NCI-H526 treated with DMSO at 0.1 percent for 48 hours (cell line): ENCODE results near the gene AEN.

ENCODE experiments used
- DNase-seq: peaks from one replicate; lab custom pipeline; 2025; lab: John Stamatoyannopoulos, UW

Gene AEN

GRCh38 chr15:88620995-88621772 is at the start of gene AEN:
Gene AEN (plus strand): TSS chr15:88621340. CDS start chr15:88626210, 4,870 bp downstream.
- peak; percentile 91 for DNase-seq

GRCh38 chr15:88571852-88572259 is 49.3 kb upstream of the AEN start:
- no peak for DNase-seq

GRCh38 chr15:88574077-88574476 is 47.1 kb upstream of the AEN start:
- no peak for DNase-seq

- DNase-seq: no peak
Observed at GRCh38 chr15:88574655-88575054, 46.5 kb upstream of the AEN start.

GRCh38 chr15:88579322-88579721 is 41.8 kb upstream of the AEN start:
- DNase-seq: no peak

- no peak for DNase-seq
Observed at GRCh38 chr15:88580532-88580931, 40.6 kb upstream of the AEN start.

- no peak for DNase-seq
Observed at GRCh38 chr15:88586401-88587162, 34.6 kb upstream of the AEN start.

- DNase-seq: no peak
Observed at GRCh38 chr15:88590759-88591158, 30.4 kb upstream of the AEN start.

- no peak for DNase-seq
Observed at GRCh38 chr15:88591384-88591783, 29.8 kb upstream of the AEN start.

GRCh38 chr15:88603885-88604284 is 17.3 kb upstream of the AEN start:
- peak; percentile 17 for DNase-seq

GRCh38 chr15:88604381-88605188 is 16.6 kb upstream of the AEN start:
- DNase-seq: no peak

GRCh38 chr15:88605189-88606069 is 15.7 kb upstream of the AEN start:
- DNase-seq: peak; percentile 69

GRCh38 chr15:88606070-88606794 is 14.9 kb upstream of the AEN start:
- peak; percentile 9 for DNase-seq

- DNase-seq: no peak
Observed at GRCh38 chr15:88607951-88608350, 13.2 kb upstream of the AEN start.

GRCh38 chr15:88608607-88609181 is 12.4 kb upstream of the AEN start:
- no peak for DNase-seq

GRCh38 chr15:88609344-88610090 is 11.6 kb upstream of the AEN start:
- no peak for DNase-seq

GRCh38 chr15:88610701-88611231 is 10.4 kb upstream of the AEN start:
- DNase-seq: no peak

- no peak for DNase-seq
Observed at GRCh38 chr15:88612186-88612796, 8.8 kb upstream of the AEN start.
